Measurements from ENCODE around the gene MDFIC2.

Gene MDFIC2

DNA sequence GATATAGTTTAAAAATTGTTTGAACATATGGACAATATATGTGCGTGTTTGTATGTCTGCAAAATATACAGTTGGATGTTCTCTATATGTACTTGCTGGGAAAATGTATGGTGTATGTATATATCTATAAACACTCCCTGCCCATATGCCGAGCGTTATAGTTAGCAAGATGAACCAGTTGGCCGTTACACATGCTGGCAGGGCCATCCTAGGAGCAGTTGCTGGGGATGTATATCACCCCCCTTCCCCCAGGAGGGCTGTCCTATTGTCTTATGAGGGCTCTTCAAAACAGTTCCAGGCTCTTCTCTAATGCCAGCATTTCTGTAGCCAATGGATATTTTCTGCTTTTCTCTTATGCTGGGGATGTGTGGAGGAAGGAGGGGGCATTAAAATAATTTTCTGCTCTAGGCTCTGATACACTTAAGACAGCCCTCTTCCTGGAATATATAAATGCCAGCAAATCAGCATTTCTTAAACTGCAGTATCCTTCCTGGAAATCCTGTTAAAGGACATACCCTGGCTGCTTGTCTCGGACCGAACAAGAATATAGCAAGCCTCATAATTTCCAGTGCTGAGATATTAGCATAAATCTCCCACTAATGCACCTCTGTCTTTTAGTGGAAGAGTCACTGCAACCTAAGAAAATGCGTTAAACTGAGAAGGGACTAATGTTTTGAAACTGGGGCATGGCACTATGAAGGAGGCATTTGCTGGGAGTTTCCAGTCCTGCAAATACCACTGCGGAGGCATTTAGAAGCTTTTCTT is 134.4 kb downstream of the MDFIC2 start:
- DNase-seq = no peak

- DNase-seq = no peak
Observed at GRCh38 chr3:70176224-70176623, 136.2 kb downstream of the MDFIC2 start.

DNA sequence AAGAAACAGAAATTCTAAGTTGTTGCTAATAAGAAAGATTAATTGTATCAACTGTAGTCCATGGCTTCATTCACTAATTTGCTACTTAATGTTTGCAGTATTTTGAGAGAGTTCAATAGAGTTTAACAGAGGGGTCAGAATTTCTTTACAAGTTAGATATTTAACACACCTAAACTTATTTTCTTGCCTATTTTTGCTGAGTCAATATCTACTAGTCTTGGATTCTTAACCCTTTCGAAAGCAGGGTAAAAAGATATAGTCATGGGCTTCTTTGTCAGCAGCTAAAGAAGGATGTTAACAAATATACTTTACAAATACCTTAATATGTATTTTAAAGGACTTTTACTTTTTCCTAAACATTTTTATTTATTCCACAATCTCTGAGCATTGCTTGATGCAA is 155.6 kb downstream of the MDFIC2 start:
- no peak for DNase-seq

- DNase-seq = peak; percentile 16
Observed at GRCh38 chr3:70150599-70150998, 161.8 kb downstream of the MDFIC2 start.

GRCh38 chr3:70149714-70150400 is 162.6 kb downstream of the MDFIC2 start:
- DNase-seq = peak; percentile 30
